Fibroblast of lung (primary cell): Measurements from ENCODE around the gene TTC24.

ENCODE experiments used
- CTCF ChIP-seq, 2 donors: IDR thresholded peaks in 1 of 2; conservative IDR thresholded peaks in 1 of 2; 1 replicate in 1 of 2; 2 replicates in 1 of 2; pipeline ENCODE4 v1.5.1; 2011 to 2012; ENCODE audit warnings: low read length in 2 of 2, control low read depth in 1 of 2, inconsistent platforms in 1 of 2, low read depth in 1 of 2, mild to moderate bottlenecking in 1 of 2
- EZH2 ChIP-seq: IDR thresholded peaks from 2 replicates; pipeline ENCODE4 v1.5.1; 2012; ENCODE audit warnings: low read length, control low read depth, mild to moderate bottlenecking; ENCODE audit errors: missing control alignments

DNA sequence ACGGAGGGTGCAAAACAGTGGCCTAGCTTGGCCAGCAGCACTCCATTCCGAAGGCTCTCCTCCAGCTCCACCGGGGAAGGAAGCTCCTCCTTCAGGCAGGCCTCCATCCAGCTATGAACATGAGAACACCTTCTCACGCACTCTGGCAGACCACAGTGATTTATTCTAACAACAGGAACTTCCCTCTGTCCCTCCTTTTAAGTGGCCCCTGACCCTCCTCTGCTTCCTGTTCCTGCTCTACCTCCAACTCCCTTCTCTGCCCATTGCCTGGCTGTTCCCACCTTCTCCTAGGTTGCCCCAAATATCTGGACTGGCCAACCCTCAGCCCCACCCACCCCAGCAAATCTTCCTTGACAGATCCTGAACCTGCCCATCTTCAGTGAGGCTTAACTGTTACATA lies 13.1 kb upstream of the TTC24 start:
- TF ChIP-seq CTCF (conservative IDR thresholded peaks at IDR 0.05 in 1 of 2, IDR thresholded peaks at IDR 0.05 in 1 of 2; ENCODE audit: low read depth in 1 of 2, low read length in 2 of 2), result no peak
- no peak for TF ChIP-seq EZH2
